NCI-H82 treated with DMSO at 0.1 percent for 48 hours (cell line): ENCODE data around the gene GOSR2.
"Not testable (repeated sequence)": the region's sequence is repeated elsewhere in the genome, so short reads cannot be mapped to it uniquely, and the experiment has no call there.

Source experiments
- DNase-seq: peaks from one replicate; lab custom pipeline; 2025; ENCODE audit not compliant: unreplicated experiment; lab: John Stamatoyannopoulos, UW

GOSR2 gene

DNA sequence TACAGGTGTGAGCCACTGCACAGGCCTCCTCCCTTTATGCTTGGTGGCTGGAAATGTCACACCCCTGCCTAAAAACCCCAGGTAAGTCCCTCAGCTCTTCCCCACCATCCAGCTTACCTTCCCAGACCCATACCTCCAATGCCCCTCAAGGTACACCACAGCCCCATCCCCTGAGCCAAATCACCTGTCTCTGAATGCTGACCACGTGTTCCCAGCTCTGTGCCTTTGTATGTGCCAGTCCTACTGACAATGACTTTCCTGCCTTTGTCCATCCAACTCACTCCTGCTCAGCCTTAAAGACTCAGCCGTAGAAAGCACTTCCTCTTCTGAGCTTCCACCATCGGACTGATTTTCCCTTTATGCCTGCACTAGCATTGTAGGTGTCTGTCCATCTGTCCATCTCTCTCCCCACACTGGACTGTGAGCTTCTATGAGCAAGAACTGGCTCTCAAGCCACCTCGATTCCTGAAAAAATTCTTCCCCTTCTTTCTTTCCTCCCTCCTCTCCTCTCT is 30.7 kb upstream of the GOSR2 start:
- DNase-seq = no peak

DNA sequence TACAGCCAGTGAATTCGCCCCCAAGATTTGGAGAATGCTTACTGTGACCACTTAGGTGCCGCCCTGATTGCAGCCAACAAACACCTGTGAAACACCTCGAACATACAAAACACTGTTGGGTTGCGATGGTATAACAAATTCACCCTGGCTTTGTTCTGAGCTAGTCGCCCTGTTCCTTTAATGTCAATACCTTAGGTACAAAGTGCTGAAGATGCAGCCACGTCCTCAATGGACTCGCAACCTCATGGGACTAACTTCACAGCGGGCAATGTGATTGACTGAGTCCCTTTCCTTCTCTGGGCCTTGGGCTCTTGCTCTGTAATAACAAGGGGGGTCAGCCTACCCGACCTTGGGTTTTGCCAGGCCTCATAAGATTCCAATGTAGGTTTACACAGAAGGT is 28.9 kb upstream of the GOSR2 start:
- DNase-seq = no peak

GRCh38 chr17:46894476-46895151 is 28.3 kb upstream of the GOSR2 start:
- no peak for DNase-seq

- no peak for DNase-seq
These were observed 27.8 kb upstream of the GOSR2 start for GRCh38 chr17:46895171-46895570.

GRCh38 chr17:46896991-46897390 is 26.0 kb upstream of the GOSR2 start:
- DNase-seq = no peak

- no peak for DNase-seq
These were observed 24.6 kb upstream of the GOSR2 start for GRCh38 chr17:46898364-46898763.

GRCh38 chr17:46898860-46899259 is 24.1 kb upstream of the GOSR2 start:
- DNase-seq = no peak

DNA sequence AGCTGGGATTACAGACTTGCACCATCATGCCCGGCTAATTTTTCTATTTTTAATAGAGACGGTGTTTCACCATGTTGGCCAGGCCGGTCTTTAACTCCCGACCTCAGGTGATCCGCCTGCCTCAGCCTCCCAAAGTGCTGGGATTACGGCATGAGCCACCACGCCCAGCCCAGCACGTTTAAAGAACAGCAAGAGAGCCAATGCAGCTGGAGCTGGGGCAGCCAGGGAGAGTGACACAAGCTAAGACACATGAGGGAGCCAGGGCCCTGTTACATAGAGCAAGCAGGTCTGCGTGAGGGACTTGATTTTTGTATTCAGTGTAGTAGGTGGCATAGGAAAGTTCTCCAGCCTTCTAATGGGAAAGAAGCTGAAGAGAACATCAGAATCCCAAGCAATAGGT is 21.7 kb upstream of the GOSR2 start:
- DNase-seq = no peak

DNA sequence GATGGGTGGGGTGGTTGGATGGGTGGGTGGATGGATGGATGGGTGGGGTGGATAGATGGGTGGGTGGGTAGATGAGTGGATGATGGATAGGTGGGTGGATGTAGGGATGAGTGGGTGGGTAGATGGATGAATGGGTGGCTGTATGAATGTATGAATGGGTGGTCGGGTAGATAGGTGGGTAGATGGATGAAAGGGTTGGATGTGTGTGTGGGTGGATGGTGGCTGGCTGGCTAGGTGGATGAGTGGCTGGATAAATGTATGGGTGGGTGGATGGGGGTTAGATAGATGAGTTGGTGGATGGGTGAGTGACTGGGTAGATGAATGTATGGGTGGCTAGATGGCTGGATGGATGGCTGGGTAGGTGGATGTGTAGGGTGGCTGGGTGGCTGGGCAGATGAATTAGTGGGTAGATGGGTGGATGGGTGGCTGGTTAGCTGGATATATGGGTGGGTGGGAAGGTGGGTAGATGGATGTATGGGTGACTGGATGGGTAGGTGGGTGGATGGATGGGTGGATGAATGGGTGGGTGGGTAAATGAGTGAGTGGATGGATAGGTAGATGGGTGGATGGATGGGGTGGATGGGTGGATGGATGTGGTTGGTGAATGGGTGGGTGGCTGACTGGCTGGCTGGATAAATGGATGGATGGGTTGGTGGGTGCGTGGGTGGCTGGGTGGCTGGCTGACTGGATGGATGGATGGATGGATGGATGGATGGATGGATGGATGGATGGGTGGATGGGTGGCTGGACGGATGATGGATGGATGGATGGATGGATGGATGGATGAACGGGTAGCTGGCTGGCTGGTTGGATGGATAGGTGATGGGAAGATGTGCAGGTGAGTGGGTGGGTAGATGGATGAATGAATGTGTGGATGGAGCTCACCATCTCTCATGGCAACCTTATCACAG is 18.9 kb upstream of the GOSR2 start:
- no peak for DNase-seq

DNA sequence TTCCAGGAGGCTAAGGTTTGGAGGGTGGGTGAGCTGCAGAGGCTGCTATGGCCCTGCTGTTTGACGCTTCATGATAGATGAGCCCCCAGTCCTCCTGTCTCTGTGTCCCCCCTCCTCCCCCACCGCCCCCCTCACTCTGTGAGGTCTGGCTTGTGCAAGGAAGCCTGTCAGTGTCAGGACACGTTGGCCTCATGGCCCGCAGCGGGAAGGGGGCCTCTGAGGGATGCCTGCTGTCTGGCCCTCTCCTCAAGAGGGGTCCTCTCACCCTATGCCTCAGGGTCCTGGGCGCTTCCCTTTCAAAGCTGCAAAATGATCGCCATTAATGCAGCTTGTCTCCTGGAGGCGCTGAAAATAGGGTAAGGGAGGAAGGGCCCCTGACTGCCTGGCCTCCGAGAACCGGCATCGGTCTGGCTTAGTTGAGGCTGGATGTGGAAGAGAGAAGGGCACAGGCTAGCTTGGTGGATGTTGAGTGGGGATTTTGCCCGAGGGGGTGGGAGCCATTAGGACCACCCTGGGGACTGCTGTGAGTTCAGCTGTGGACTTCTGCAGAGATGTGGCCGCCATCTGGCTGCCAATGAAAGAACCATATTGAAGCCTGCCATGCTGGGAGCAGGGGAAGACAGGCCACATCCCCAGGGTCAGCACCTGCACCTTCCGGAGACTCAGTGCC is 14.8 kb upstream of the GOSR2 start:
- no peak for DNase-seq

DNA sequence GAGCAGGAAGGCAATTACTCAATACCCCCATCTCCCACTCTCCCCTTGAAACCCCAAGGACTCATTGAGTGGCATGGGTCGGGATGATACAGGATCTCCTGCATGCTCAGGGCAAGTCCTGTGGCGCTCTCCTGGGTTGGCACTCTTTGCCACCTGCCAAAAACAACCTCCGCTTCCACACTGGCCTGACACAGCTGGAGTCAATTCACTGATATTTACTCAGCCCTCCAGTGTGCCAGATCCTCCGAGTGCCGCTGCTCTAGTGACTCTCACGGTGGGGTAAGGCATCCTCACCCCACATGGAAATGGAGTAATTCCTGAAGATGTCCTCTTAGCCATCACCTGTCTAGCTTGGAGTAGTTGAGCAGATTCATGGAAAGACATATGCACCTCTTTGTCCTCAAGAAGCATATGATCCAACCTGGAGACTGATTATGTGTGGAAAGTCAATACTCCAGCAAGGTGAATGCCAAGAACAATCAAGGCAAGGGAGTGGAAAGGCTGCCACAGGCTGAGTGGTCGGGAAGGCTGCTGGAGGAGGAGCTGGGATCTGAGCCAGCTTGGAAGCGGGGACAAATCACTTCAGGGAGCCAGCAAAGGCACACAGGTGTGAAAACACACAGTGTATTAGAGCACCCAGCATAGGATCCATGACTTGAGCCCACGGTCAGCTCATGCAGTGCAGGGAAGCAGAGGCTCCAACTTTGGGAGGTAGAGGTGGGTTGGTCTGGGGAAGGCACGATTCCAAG is 12.6 kb upstream of the GOSR2 start:
- DNase-seq = no peak

GRCh38 chr17:46911311-46911710 is 11.6 kb upstream of the GOSR2 start:
- no peak for DNase-seq

- no peak for DNase-seq
These were observed 7.4 kb upstream of the GOSR2 start for GRCh38 chr17:46915596-46915995.

- DNase-seq = no peak
These were observed 6.7 kb upstream of the GOSR2 start for GRCh38 chr17:46916211-46916610.

- no peak for DNase-seq
These were observed 6.3 kb upstream of the GOSR2 start for GRCh38 chr17:46916623-46917022.

DNA sequence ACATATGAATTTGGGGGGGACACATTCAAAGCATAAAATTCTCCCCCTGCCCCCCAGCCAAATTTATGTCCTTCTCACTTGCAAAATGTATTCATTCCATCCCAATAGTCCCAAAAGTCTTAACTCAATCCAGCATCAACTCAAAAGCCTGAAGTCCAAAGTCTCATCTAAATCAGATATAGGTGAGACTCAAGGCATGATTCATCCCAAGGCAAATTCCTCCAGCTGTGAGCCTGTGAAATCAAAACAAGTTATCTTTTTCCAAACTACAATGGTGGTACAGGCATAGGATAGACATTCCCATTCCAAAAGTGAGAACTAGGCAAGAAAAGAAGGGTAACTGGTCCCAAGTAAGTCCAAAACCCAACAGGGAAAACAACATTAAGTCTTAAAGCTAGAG is 5.9 kb upstream of the GOSR2 start:
- no peak for DNase-seq

DNA sequence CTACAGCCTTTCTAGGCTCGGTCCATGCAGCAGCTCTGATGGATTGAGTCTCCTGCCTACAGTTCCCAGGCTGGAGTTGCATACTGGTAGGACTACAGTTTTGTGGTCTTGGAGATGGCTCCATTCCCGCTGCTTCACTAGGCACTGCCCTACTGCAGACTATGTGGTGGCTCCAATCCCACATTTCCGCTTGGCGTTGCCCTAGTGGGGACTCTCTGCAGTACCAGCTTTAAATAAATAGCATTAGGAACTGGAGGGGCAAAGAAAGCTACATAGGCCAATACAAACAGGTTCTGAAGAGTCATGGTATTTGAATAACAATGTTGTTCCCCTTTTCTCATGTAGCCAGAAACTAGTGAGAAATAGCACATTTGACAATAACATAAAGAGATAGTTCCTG is 5.4 kb upstream of the GOSR2 start:
- no peak for DNase-seq

GRCh38 chr17:46921962-46922361 is 998 bp upstream of the GOSR2 start:
- not testable (repeated sequence) for DNase-seq

- DNase-seq = no peak
These were observed 515 bp upstream of the GOSR2 start for GRCh38 chr17:46922487-46922803.

DNA sequence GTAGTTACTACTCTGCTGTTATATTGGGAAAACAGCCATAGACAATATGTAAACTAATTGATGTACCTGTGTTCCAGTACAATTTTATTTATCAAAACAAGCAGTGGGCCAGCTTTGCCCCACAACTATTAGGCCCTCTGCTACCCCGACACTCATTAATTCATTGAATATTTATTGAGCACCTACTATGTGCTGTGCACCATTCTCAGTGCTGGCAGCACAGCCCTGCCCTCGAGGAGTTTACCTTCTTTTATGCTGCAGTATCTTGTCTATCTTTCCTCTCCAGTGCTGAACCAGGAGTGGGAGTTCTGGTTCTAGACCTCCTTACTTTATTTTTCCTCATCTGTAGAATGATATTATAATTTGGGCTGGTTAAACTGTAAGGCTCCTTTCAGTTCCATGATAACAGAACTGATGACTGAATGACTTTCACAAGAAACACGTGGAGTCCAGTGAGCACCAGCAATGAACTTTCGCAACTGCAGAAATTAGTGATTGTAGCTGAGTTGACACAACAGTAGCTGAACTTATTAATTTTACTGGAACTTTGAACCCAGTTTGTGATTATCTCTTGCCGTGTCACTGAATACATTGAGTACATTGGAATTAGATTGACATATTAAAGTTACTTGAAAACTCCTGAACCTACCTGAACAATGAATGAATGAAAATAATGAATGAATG is 2.4 kb downstream of the GOSR2 start:
- DNase-seq = no peak
